Transverse colon (tissue), 4 donors: ENCODE data around the gene TPK1.

Experiments used
- CTCF ChIP-seq, 5 experiments: fragments of 200-600 bp in 3 of 5; fragments of 450-650 bp in 2 of 5; sonication (generic) in 3 of 5; IDR thresholded peaks; 1 replicate in 2 of 5; 2 replicates in 3 of 5; pipeline ENCODE4 v1.5.1; 2016 to 2017; ENCODE audit warnings: antibody characterized with exemption in 5 of 5, inconsistent platforms in 3 of 5, mild to moderate bottlenecking in 2 of 5, moderate library complexity in 1 of 5
- POLR2A ChIP-seq: fragments of 450-650 bp; IDR thresholded peaks from one replicate; pipeline ENCODE4 v1.6.1; 2016; ENCODE audit warnings: antibody characterized with exemption, mild to moderate bottlenecking, moderate library complexity
- POLR2AphosphoS5 ChIP-seq, 3 donors: sonication (generic); formaldehyde crosslinking; IDR thresholded peaks; one replicate each; pipeline ENCODE4 v1.6.1; 2016; ENCODE audit warnings: antibody characterized with exemption in 3 of 3

GRCh38 chr7:144738146-144738545 is 97.7 kb downstream of the TPK1 start:
- TF ChIP-seq CTCF (IDR thresholded peaks at IDR 0.05) (no peak), POLR2A (no peak), POLR2AphosphoS5 (IDR thresholded peaks at IDR 0.05) (no peak)
